ENCODE measurements around the gene SDK1.

DNA sequence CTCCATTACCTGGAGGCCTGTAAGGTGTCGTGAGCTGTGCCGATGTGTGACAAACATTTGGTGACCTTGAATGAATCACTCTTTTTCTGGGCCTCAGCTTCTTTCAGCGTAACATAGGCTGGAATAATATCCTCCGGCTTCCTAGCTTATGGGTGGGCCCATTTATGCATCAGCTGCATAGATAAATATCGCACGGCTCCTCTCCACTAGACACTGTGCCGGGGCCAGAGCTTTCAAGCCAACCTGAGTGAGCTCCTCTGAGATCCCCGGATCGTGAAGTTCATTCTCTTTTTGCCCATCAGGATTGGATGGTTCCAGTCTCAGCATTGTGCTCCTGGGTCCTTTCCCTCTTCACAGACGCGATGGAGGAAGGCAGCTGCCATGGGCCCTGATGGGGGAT lies 806.8 kb downstream of the SDK1 start:
- TF ChIP-seq EZH2 (IDR thresholded peaks at IDR 0.05; ENCODE audit: insufficient read depth, poor library complexity, severe bottlenecking) = no peak
- no peak for TF ChIP-seq EZH2phosphoT487 (IDR thresholded peaks at IDR 0.05; ENCODE audit: insufficient read depth, low read depth)

Data from GM23248 (cell line).